ENCODE data around the gene MVB12B.

DNA sequence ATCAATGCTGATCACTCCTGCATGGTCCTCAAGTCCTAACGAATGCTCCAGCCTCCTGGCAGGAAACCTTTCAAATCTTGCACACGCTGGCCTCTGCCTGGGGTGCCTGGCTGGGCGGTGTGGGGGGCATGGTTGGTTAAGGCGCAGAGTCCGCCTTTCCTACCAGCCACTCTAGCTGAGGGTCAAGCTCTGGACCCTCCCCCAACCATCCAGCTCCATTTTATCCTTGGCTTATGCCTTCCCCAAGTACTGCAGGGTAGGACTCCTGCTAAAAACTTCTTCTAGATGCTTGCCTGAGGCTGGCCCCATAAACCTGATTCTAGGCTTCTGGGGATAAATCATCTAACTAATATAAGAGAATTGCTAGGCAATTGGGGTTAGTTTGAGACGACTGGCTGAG is 808 bp upstream of the MVB12B start:
- no peak for TF ChIP-seq CHD2 (IDR thresholded peaks at IDR 0.05; ENCODE audit: low read length)
- no peak for TF ChIP-seq SP4 (IDR thresholded peaks at IDR 0.05; ENCODE audit: low read length)
- TF ChIP-seq POLR2A (IDR thresholded peaks at IDR 0.05; ENCODE audit: control extremely low read depth in 1 of 2, low read depth in 2 of 2, low read length in 2 of 2) = no peak
- TF ChIP-seq POLR2AphosphoS5 (IDR thresholded peaks at IDR 0.05; ENCODE audit: low read depth, low read length) = no peak
